Activated CD4-positive, alpha-beta T cell treated with anti-CD3 and anti-CD28 coated beads, Interleukin-2, amount 50 U/mL, for 4 hours (primary cell): Measurements from ENCODE around the gene NOTCH3.

ENCODE experiments used
- DNase-seq, 2 experiments: peaks; one replicate each; pipeline ENCODE4 v3.0.0-alpha.2; 2020

Gene NOTCH3

GRCh38 chr19:15200553-15201364, at the start of gene NOTCH3:
Gene NOTCH3, minus strand, starts transcription at chr19:15200995. Its CDS starts 90 bp downstream, at chr19:15200905.
- DNase-seq, result no peak

DNA sequence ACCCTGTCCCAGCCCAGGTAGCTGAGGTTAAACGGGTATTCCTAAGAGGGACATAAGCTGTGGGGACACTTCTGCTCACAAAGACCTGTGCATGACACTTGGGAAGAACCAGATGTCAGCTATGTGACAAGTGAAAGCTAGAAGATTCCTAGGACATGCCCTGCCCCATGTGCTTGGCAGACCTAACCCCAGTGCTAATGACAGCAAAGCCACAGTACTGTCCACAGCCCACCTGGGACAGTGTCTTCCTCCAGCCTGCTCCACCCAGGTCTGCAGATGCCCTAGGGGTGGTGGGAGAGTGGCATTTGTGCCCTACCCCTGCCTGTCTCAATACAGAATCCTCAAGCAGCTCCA, 49.8 kb upstream of the NOTCH3 start:
- no peak for DNase-seq

DNA sequence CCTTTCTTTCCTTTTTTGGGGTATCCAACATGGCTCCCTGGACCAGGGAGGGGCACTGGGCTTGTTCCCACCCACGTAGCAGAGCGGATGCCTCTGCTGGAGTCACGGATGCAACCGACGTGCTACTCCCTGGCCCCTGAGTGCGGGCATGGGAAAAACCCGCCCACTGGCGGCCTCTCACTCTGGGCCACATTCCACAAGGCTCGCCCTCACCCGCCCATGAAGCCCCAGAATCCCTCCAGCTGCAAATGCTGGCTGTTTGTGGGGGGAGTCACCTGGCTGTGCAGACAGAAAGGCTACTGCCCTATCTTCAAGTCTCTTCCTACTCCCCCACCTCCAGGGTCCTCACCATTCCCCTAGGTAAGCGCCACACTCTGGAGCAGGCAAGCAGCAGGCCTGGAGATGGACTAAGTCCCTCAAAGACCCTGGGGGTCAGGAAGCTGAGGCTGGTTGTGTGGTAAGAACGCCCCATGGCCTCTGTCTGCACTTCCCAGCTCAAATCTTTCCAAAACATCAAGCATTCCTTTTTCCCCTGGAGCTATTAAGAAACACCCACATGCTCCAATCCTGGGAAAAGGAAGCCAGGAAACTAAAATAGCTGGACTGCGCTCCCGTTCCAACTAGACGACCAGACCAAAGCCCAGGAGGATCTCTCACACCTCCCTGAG, 49.3 kb upstream of the NOTCH3 start:
- DNase-seq, result no peak

DNA sequence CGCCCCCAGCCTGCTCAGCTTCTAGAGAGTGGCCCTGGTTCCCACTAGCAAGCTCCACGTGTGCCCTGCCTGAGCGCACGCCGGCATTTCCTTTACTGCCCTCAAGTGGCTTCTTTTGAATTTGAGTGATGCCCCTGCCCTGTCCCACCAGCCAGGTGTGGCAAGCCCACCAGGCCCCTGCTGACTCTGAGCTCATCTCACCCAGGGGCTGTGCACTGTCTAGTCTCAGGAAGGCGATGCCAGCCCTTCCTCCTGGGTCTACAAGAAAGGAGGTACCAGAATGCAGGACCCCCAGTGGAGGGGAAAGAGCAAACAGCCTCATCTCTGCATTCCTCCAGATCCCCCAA, 48.7 kb upstream of the NOTCH3 start:
- DNase-seq, result no peak

- DNase-seq, result no peak
Measured at GRCh38 chr19:15248648-15249527, 48.1 kb upstream of the NOTCH3 start.

DNA sequence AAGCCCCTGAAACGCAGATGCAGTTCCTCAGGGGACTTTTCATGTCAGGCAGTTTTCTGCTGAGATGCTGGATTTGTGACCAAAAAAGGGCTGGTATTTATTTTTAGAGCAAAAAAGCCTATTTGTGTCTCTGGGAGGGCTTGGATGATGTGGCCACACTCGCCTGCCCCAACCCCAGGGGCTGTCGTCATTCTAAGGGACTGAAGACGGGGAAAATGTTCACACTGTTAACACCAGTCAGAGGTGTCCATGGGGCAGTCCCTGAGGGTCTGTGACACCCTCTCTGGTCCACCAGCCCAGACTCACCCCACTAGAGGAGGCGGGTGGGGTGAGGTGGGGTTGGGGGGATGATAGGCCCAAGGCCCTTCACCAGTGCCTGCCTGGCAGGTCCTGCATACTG, 47.3 kb upstream of the NOTCH3 start:
- no peak for DNase-seq

GRCh38 chr19:15247107-15248014, 46.6 kb upstream of the NOTCH3 start:
- DNase-seq, result no peak

- DNase-seq, result no peak
Measured at GRCh38 chr19:15246198-15246481, 45.3 kb upstream of the NOTCH3 start.

DNA sequence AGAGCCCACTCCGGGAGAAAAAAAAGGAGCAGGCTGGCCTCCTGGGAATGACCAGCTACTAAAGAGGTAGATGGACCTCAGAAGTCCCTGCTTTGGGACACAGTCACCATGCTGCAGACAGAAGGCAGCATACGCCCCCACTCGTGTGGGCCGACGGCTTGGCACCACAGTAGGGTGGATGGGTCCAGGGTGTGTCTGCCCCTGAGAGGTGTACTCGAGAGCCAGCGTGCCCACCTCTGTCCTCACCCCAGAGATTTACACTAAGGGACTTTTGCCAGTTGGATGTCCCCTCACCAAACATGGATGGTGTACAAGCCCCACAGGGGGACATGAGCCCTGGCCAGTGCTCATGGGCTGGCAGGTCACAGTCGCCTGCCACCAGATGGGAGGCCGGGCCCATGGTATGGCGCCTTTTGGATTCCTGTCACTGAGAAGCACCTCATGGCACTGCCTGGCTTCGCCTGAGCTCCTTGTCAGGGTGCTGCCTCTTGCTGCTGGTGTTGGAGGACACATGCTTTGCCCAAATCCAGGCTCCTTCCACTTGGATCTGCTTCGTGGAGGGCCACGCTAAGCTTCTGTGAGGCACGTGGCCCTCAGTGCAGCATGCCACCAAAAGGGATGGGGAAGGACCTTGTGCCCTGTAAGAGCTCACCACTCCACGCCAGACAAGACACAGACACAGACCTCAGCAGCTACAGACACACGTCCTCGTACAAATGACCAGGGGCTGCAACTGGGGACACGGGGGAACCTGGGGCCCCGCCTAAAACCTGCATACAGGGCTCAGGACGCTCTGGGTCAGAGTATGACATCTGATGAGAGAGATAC, 44.8 kb upstream of the NOTCH3 start:
- no peak for DNase-seq

GRCh38 chr19:15244808-15245207, 44.0 kb upstream of the NOTCH3 start:
- no peak for DNase-seq

- DNase-seq, result no peak
Measured at GRCh38 chr19:15244106-15244803, 43.5 kb upstream of the NOTCH3 start.

DNA sequence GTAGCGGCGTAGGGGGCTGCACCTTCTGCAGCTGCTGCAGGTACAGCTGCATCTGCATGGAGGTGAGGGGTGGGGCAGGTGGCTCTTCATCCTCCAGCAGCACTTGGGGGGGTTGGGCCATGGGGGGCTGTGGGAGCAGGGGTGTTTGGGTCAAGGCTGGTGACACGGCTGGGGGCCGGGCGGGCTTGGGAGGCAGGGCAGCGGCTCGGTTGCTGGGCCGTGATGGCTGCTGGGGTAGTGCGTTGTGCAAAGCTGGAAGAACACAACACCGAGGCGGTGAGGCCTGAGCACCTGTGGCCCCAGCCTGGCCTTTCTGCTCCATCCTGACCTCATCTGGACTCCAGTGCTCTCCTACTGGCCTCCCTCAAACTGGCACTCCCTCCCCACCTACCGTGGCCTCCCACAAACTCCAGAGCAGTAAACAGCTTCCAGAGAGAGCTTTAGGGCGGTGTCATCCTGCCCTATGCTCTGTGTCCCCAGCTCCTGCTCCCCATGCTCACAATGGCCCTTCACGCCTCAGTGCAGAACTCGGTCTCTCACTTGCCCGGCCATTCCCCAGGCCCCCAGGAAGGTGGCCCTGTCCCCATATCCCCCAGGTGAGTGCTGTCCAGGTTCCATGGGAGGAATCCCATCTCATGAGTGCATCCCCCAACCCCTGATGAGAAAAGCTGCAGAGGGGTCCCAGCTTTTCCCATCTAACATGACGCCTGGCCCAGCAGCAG, 42.6 kb upstream of the NOTCH3 start:
- DNase-seq, result no peak

- DNase-seq, result no peak
Measured at GRCh38 chr19:15241259-15241910, 40.6 kb upstream of the NOTCH3 start.

DNA sequence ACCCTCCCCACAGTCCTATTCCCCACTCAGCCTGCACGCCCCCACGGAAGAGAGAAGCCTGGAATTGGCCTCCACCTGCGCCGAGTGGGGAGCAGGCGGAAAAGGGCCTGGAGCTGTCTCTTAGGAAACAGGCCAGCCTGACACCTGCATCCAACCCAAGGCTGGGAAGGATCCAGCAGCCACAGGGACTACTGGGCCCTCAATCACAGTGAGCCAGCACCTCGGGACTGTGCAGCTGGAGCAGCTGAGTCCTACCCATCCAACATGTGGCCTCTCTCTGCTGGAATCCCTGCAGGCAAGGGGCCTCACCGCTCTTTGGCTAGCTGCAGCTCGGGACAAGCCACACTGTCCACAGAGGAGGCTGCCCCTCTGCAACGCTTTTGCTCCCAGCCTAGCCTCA, 39.7 kb upstream of the NOTCH3 start:
- no peak for DNase-seq

DNA sequence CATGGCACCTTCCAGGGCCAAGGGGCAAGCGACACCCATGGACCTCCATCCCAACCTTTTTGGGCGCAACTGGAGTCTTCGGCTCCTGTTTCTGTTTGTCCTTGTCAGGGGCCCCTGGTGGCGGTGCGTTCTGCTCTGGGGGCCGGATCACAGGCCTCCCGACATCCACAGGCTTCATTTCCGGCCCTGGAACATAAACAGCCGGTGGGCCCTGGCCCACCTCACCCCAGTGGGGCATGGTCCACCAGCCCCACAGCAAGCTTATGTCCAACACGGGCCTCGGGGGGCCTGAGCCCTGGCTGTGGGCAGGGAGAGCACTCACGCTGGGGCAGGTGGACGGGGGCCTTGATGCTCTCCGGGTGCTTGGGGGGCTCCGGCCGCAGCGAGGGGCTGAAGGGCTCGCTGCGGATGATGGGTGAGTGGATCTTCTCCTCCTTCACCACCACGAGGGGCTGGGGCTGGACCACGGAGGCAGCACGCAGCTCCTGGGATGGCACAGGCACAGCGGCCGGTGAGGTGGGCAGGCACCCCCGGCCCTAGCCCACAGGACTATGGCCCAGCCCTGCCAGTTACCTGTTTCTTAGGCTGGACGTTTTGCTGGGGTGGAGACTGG, 38.6 kb upstream of the NOTCH3 start:
- no peak for DNase-seq

GRCh38 chr19:15238639-15239155, 37.9 kb upstream of the NOTCH3 start:
- DNase-seq, result no peak

DNA sequence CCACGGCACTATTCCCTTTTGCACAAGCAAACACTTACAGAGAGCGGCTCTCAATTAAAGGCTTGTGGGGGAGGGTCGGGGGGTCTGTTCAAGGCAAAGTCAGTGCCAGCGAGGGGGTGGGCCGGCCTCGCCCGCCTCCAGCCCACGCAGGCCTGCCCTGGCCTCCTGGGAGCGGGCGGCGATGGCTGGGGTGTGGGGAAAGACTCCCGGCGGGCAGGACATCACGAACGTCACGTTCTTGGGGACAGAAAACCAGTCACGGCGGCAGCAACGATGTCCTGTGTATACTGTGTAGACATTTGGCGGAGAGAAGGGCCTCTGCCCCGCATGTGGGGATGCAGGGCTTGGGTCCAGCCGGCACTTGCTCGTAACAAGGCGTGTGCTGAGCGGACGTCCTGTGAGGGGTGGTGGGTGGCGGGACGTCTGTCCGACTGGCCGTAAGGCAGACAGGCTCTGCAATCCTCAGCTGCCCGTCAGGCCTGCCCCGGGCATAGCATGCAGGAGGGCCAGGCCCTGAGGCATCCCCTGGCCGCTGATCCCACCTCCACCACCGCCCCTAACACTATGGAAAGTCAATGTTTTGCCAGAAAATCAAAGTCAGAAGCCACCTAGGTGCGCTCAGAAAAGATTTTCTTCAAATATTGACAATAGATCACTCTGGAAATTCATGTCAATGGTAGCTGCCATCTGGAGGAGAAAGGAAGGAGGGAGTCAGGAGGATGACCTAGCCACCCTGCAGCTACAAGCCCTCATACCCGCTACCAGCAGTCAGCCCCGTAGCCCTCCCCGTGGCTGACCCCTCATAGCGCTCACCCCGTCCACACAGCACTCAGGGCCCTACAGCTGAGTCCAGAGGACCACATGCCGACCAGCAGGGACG, 37.2 kb upstream of the NOTCH3 start:
- DNase-seq, result no peak

DNA sequence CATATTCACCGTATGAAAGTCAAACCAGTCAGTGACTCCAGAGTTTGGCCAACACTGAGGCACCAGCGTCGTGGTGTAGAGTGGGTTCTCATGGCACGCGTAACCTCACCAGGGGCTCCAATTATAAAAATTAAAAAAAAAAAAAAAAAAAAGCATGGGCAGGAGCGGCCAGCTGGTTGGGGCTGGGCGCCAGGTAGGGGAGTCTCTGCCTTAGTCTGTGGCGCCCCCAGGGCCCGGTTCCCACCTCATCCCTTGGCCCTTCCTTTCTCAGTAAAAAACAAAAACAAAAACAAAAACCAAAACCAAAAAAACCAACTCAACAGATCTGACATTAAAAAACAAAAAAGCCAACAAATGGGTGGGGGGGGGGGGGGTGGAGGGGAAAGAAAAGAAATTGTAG, 36.1 kb upstream of the NOTCH3 start:
- DNase-seq, result no peak
